ENCODE data around the gene CHRNE. TPM values are rescaled to one million over a fixed set of nuclear protein-coding genes. Genes with fewer than 3 reads are reported as not detected.

The CHRNE gene
- total and polyA plus RNA-seq, 2 of the 13 experiments (the other 11 are each of a cell fraction or from before 2014, with no cell fraction given): 0.53 to 0.59 TPM

DNA sequence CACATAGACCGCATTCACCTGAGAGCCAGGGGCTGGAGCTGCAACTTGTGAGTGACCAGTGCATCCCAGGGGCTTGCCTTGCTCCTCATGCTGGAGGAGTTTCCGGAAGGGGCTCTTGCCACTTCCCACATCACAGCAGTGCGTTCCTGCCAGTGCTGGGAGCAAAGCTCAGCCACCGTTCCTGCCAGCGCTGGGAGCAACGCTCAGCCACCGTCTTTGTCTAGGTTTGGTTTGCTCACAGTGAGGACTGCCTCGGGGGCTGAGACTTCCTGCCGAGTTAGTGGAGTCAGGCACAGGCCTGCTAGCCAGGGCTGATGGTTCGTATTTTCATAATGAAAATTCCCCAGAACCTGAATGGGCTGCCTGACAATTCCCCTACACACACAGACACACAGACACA, 5.4 kb upstream of the CHRNE start (continued):
- TF ChIP-seq, protein P1, sequence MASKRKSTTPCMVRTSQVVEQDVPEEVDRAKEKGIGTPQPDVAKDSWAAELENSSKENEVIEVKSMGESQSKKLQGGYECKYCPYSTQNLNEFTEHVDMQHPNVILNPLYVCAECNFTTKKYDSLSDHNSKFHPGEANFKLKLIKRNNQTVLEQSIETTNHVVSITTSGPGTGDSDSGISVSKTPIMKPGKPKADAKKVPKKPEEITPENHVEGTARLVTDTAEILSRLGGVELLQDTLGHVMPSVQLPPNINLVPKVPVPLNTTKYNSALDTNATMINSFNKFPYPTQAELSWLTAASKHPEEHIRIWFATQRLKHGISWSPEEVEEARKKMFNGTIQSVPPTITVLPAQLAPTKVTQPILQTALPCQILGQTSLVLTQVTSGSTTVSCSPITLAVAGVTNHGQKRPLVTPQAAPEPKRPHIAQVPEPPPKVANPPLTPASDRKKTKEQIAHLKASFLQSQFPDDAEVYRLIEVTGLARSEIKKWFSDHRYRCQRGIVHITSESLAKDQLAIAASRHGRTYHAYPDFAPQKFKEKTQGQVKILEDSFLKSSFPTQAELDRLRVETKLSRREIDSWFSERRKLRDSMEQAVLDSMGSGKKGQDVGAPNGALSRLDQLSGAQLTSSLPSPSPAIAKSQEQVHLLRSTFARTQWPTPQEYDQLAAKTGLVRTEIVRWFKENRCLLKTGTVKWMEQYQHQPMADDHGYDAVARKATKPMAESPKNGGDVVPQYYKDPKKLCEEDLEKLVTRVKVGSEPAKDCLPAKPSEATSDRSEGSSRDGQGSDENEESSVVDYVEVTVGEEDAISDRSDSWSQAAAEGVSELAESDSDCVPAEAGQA (IDR thresholded peaks at IDR 0.05; ENCODE audit: low read depth): no peak
- TF ChIP-seq, protein P1 (CRISPR knock-in tag; IDR thresholded peaks at IDR 0.05; ENCODE audit: borderline replicate concordance): no peak
- TF ChIP-seq MZF1 (CRISPR knock-in tag; IDR thresholded peaks at IDR 0.05; ENCODE audit: borderline replicate concordance) (no peak), ZNF605 (CRISPR knock-in tag; IDR thresholded peaks at IDR 0.05) (no peak), SRSF1 (optimal IDR thresholded peaks at IDR 0.05; ENCODE audit: low read depth, low read length) (peak; percentile 49), SP4 (CRISPR knock-in tag; IDR thresholded peaks at IDR 0.05) (no peak), CREB1 (IDR thresholded peaks at IDR 0.05) (no peak), CREB1 (CRISPR knock-in tag; IDR thresholded peaks at IDR 0.05) (no peak), NCOA5 (CRISPR knock-in tag; IDR thresholded peaks at IDR 0.05) (no peak), ZNF777 (CRISPR knock-in tag; IDR thresholded peaks at IDR 0.05) (no peak; the same call in 1 of the 2 replicates), ZNF709 (CRISPR knock-in tag; IDR thresholded peaks at IDR 0.05) (no peak), JARID2 (CRISPR knock-in tag; IDR thresholded peaks at IDR 0.05; ENCODE audit: insufficient replicate concordance) (no peak), KMT2A (CRISPR knock-in tag; IDR thresholded peaks at IDR 0.05) (no peak), TSC22D2 (CRISPR knock-in tag; IDR thresholded peaks at IDR 0.05; ENCODE audit: borderline replicate concordance) (no peak), ZNF256 (CRISPR knock-in tag; conservative IDR thresholded peaks at IDR 0.05) (no peak), IRX3 (CRISPR knock-in tag; IDR thresholded peaks at IDR 0.05; ENCODE audit: borderline replicate concordance, low read depth) (no peak), ZFP82 (CRISPR knock-in tag; IDR thresholded peaks at IDR 0.05; ENCODE audit: borderline replicate concordance) (no peak), CC2D1A (CRISPR knock-in tag; IDR thresholded peaks at IDR 0.05) (no peak), ZNF251 (CRISPR knock-in tag; IDR thresholded peaks at IDR 0.05) (no peak), SIX4 (CRISPR knock-in tag; IDR thresholded peaks at IDR 0.05) (0 out of 2 replicates have a peak, but pooled peaks have one; percentile 43)
- TF ChIP-seq, protein P2, sequence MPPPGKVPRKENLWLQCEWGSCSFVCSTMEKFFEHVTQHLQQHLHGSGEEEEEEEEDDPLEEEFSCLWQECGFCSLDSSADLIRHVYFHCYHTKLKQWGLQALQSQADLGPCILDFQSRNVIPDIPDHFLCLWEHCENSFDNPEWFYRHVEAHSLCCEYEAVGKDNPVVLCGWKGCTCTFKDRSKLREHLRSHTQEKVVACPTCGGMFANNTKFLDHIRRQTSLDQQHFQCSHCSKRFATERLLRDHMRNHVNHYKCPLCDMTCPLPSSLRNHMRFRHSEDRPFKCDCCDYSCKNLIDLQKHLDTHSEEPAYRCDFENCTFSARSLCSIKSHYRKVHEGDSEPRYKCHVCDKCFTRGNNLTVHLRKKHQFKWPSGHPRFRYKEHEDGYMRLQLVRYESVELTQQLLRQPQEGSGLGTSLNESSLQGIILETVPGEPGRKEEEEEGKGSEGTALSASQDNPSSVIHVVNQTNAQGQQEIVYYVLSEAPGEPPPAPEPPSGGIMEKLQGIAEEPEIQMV (CRISPR knock-in tag; IDR thresholded peaks at IDR 0.05; ENCODE audit: low read depth): peak; percentile 47; the same call in 1 of the 2 replicates
- TF ChIP-seq, protein P3, sequence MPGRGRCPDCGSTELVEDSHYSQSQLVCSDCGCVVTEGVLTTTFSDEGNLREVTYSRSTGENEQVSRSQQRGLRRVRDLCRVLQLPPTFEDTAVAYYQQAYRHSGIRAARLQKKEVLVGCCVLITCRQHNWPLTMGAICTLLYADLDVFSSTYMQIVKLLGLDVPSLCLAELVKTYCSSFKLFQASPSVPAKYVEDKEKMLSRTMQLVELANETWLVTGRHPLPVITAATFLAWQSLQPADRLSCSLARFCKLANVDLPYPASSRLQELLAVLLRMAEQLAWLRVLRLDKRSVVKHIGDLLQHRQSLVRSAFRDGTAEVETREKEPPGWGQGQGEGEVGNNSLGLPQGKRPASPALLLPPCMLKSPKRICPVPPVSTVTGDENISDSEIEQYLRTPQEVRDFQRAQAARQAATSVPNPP (CRISPR knock-in tag; IDR thresholded peaks at IDR 0.05): no peak
- TF ChIP-seq, protein P4, sequence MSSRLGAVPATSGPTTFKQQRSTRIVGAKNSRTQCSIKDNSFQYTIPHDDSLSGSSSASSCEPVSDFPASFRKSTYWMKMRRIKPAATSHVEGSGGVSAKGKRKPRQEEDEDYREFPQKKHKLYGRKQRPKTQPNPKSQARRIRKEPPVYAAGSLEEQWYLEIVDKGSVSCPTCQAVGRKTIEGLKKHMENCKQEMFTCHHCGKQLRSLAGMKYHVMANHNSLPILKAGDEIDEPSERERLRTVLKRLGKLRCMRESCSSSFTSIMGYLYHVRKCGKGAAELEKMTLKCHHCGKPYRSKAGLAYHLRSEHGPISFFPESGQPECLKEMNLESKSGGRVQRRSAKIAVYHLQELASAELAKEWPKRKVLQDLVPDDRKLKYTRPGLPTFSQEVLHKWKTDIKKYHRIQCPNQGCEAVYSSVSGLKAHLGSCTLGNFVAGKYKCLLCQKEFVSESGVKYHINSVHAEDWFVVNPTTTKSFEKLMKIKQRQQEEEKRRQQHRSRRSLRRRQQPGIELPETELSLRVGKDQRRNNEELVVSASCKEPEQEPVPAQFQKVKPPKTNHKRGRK (CRISPR knock-in tag; IDR thresholded peaks at IDR 0.05): no peak
